ENCODE measurements around the gene SGPL1. TPM values are rescaled to one million over a fixed set of nuclear protein-coding genes. Genes with fewer than 3 reads are reported as not detected.
A peak's percentile ranks its signal among the peaks of the same experiment; 100 is the strongest.

Gene SGPL1
- total and polyA plus RNA-seq, 12 donors, result 3.7 to 20.3 (median 12.6) TPM

GRCh38 chr10:70925377-70926225 is 109.9 kb downstream of the SGPL1 start:
- 24% methylated on average over 22 of the region's 22 CpGs for WGBS, 2 donors
- peak; percentile 83 to 99 (median 94) for TF ChIP-seq CTCF (IDR thresholded peaks at IDR 0.05)
- Histone ChIP-seq H3K27ac (peak overlapping the region in 1 of 10 donors; percentile 55), H3K27me3 (peaks cover 0 to 10% (median 0%) of the 10 kb centered on the region in 7 donors), H3K4me1 (peaks cover 0 to 13% (median 4%) of the 10 kb centered on the region in 9 donors), H3K9me3 (no peaks in the 10 kb centered on the region), H3K36me3 (no peaks in the 10 kb centered on the region), H3K4me3 (no peak overlapping the region)
- ATAC-seq, result peak; percentile 65 to 87 (median 83)
- DNase-seq, result peak; percentile 32 to 62
- intact Hi-C loops (cut with DNase I), result loop anchor here (1.0 to 10.0 kb wide), 13 partner anchors 137 to 362 kb away; partner anchors contain the start of gene UNC5B (in 2 of the 10)

- DNase-seq, result peak; percentile 30 to 69
These were observed 110.7 kb downstream of the SGPL1 start for GRCh38 chr10:70926226-70927000.

GRCh38 chr10:70927189-70927943 is 111.6 kb downstream of the SGPL1 start:
- WGBS, 2 donors, result 77% methylated on average over 13 of the region's 13 CpGs
- intact Hi-C loops (cut with DNase I), result loop anchor here in 8 of 10 donors (2.0 to 10.0 kb wide), 10 partner anchors 135 to 360 kb away; partner anchors contain the start of gene UNC5B (in 1 of the 8)
- Histone ChIP-seq H3K27me3 (peaks cover 0 to 9% (median 0%) of the 10 kb centered on the region in 7 donors), H3K27ac (no peak overlapping the region), H3K9me3 (no peaks in the 10 kb centered on the region), H3K36me3 (no peaks in the 10 kb centered on the region), H3K4me3 (no peak overlapping the region), H3K4me1 (peaks cover 0 to 13% (median 4%) of the 10 kb centered on the region in 9 donors)
- no peak for DNase-seq
- ATAC-seq, result no peak
- TF ChIP-seq CTCF (IDR thresholded peaks at IDR 0.05), result no peak

More at GRCh38 chr10:70926226-70927000, 110.7 kb downstream of the SGPL1 start:
- WGBS, 2 donors, result 67 to 68% methylated on average over 18 of the region's 18 CpGs
- H3K27ac ChIP-seq, result peak overlapping the region in 3 of 10 donors; percentile 31 to 55 (median 35)
- no peak overlapping the region for H3K4me3 ChIP-seq
- H3K36me3 ChIP-seq, result no peaks in the 10 kb centered on the region
- intact Hi-C loops (cut with DNase I), result loop anchor here in 8 of 10 donors (2.0 to 10.0 kb wide), 10 partner anchors 136 to 361 kb away; partner anchors contain the start of gene UNC5B (in 1 of the 8)
- TF ChIP-seq CTCF (IDR thresholded peaks at IDR 0.05), result no peak
- H3K4me1 ChIP-seq, result peaks cover 0 to 13% (median 4%) of the 10 kb centered on the region in 9 donors
- peak; percentile 59 to 93 (median 87) for ATAC-seq
- H3K27me3 ChIP-seq, result peaks cover 0 to 6% (median 0%) of the 10 kb centered on the region in 7 donors
- H3K9me3 ChIP-seq, result no peaks in the 10 kb centered on the region

Measured in heart right ventricle (tissue), 16 donors.